Gastrocnemius medialis (tissue), 4 donors: ENCODE measurements around the gene LPCAT3.

ENCODE experiments used
- CTCF ChIP-seq, 5 experiments: fragments of 450-650 bp in 3 of 5; fragments of 200-600 bp in 2 of 5; sonication (generic) in 2 of 5; IDR thresholded peaks in 4 of 5; conservative IDR thresholded peaks in 1 of 5; 1 replicate in 4 of 5; 2 replicates in 1 of 5; pipeline ENCODE4 v1.5.1; 2016 to 2019; ENCODE audit warnings: antibody characterized with exemption in 5 of 5, mild to moderate bottlenecking in 3 of 5, moderate library complexity in 3 of 5
- POLR2A ChIP-seq, 2 donors: fragments of 450-650 bp; IDR thresholded peaks; one replicate each; pipeline ENCODE4 v1.6.1; 2017; ENCODE audit warnings: antibody characterized with exemption in 2 of 2, mild to moderate bottlenecking in 2 of 2, moderate library complexity in 2 of 2

DNA sequence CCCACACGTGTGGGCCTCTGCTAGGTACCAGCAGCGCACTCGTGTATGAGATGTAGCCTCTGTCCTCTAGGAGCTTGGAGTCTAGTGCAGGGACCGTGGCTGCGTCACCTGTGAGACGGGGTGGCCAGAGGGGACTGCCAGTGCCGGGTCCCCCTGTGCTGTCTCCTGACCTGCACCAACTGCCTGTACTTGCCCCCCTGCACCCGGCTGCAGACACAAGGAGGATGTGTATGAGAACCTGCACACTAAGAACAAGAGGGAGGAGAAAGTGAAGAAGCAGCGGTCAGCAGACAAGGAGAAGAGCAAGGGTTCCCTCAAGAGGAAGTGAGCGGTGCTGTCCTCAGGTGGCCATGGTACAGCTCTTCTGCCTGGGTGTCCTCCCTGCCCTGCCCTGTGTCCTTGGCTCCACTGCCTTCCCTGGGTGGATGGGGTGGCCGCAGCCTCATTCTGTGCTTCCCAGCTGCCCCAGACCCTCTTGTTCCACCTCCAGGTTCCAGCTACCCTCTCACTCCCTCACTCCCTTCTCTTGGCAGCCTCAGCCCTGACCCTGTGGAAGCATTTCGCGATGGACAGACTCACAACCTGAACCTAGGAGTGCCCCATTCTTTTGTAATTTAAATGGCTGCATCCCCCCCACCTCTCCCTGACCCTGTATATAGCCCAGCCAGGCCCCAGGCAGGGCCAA, 57.5 kb downstream of the LPCAT3 start:
- TF ChIP-seq CTCF (IDR thresholded peaks at IDR 0.05 in 4 of 5, conservative IDR thresholded peaks at IDR 0.05 in 1 of 5) (peak in 1 of 5 experiments; percentile 9), POLR2A (IDR thresholded peaks at IDR 0.05) (no peak)
